SK-N-MC (cell line): ENCODE results near the gene LRRC3.

Source experiments
- EZH2 ChIP-seq: fragments of 200-600 bp; sonication (generic); IDR thresholded peaks from one replicate; pipeline ENCODE4 v1.6.1; 2017; ENCODE audit warnings: antibody characterized with exemption
- POLR2AphosphoS5 ChIP-seq: IDR thresholded peaks from 2 replicates; pipeline ENCODE4 v1.6.1; 2012; ENCODE audit warnings: mild to moderate bottlenecking, low read depth, low read length, borderline replicate concordance

- TF ChIP-seq EZH2 = no peak
- no peak for TF ChIP-seq POLR2AphosphoS5
Observed at GRCh38 chr21:44483288-44484237, 28.3 kb downstream of the LRRC3 start.
